Mucosa of rectum (tissue), 2 donors: ENCODE measurements around the gene ZMYND8.
"Not testable (repeated sequence)": the region's sequence is repeated elsewhere in the genome, so short reads cannot be mapped to it uniquely, and the experiment has no call there.

Experiments used
- H3K27ac ChIP-seq, 2 donors: one replicate each; pipeline ENCODE4 v1.7.0; 2013; ENCODE audit warnings: inconsistent platforms in 2 of 2, low read depth in 2 of 2, low read length in 2 of 2
- H3K27me3 ChIP-seq, 2 donors: one replicate each; pipeline ENCODE4 v1.7.0; 2013; ENCODE audit warnings: low read length in 2 of 2; ENCODE audit not compliant: control insufficient read depth in 2 of 2, insufficient read depth in 2 of 2
- H3K36me3 ChIP-seq, 2 donors: one replicate each; pipeline ENCODE4 v1.7.0; 2013; ENCODE audit warnings: low read length in 2 of 2; ENCODE audit not compliant: control insufficient read depth in 2 of 2, insufficient read depth in 2 of 2
- H3K4me1 ChIP-seq, 2 donors: one replicate each; pipeline ENCODE4 v1.7.0; 2013; ENCODE audit warnings: low read length in 2 of 2, mild to moderate bottlenecking in 1 of 2; ENCODE audit not compliant: control insufficient read depth in 2 of 2, insufficient read depth in 2 of 2
- H3K4me3 ChIP-seq, 2 donors: one replicate each; pipeline ENCODE4 v1.7.0; 2013; ENCODE audit warnings: low read length in 2 of 2
- H3K9ac ChIP-seq, 2 donors: one replicate each; pipeline ENCODE4 v1.7.0; 2013; ENCODE audit warnings: low read length in 2 of 2, low read depth in 1 of 2, mild to moderate bottlenecking in 1 of 2
- H3K9me3 ChIP-seq, 2 donors: one replicate each; pipeline ENCODE4 v1.7.0; 2013; ENCODE audit warnings: low read length in 2 of 2; ENCODE audit not compliant: control insufficient read depth in 2 of 2
- donor health status: healthy.
- donor health status: Normal muscosa, but diverticular disease.

Gene ZMYND8

DNA sequence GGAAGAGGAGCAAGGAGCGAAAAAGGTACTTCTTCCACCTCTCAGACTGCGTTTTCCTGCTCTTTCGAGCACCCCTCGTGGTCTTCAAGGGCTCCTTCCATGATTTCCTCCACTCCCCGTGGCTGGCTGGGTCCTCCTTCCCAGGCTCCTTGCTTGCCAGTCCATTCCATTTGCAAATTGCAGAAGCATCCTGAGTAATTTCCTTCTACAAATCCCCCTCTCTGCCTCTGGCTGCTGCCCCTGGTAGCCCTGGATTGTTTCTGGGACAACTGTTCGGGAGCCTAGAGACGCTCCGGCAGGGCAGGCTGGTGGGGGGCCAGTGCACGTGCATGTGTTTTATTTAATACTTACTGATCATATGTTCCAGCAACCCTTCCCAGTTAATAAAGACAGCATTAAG is 173.1 kb downstream of the ZMYND8 start:
- Histone ChIP-seq H3K9ac (no peak overlapping the region), H3K27ac (no peak overlapping the region), H3K9me3 (no peaks in the 10 kb centered on the region), H3K36me3 (peaks cover 0 to 3% of the 10 kb centered on the region in 2 donors), H3K4me1 (no peaks in the 10 kb centered on the region), H3K4me3 (no peak overlapping the region), H3K27me3 (no peaks in the 10 kb centered on the region)

DNA sequence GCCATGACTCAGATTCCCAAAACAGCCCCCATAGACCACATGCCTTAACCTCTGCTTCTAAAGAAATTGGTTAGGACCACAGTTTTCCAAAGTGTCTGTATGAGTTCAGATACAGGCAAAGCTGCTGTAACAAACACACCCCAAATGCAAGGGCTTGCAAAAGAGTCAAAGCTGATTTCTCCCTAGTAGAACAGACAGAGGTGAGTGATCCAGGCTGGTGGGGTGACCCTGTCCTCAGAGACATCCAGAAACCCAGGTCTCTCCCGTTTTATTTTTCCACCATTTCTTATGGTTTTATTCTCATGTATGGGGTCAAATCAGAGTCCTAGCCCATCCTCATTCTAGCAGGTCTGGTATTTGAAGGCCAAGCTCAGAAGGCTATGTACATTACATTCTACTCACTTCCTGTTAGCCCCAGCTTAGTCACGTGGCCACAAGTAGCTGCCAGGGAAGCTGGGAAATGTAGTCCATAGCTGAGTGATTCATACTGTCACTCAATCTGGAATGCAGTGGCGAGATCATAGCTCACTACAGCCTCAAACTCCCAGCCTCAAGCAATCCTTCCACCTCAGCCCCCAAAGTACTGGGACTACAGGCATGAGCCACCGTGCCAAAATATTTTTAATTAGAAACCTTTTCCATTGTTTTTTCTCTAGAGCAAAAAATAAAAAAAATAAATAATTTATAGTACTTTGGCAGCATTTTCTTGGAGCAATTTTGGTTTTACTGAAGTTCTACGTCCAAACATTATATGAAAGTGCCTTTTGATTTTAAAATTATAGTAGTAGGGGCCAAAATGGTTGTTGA is 175.2 kb downstream of the ZMYND8 start:
- no peak overlapping the region for H3K27ac ChIP-seq
- H3K9ac ChIP-seq = no peak overlapping the region
- H3K36me3 ChIP-seq = peaks cover 0 to 3% of the 10 kb centered on the region in 2 donors
- no peak overlapping the region for H3K4me3 ChIP-seq
- no peaks in the 10 kb centered on the region for H3K27me3 ChIP-seq
- no peaks in the 10 kb centered on the region for H3K4me1 ChIP-seq
- H3K9me3 ChIP-seq = no peaks in the 10 kb centered on the region

DNA sequence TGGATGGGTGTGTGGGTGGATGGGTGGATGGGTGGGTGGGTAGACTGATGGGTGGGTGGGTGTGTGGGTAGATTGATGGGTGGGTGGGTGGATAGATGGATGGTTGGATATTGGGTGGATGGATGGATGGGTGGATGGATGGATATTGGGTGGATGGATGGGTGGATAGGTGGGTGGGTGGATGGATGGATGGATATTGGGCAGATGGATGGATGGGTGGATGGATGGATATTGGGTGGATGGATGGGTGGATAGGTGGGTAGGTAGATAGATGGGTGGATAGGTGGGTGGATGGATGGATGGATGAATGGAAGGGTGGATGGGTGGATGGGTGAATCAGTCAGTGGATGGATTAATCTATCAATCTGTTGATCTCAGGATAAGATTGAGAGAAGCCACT is 177.2 kb downstream of the ZMYND8 start:
- H3K36me3 ChIP-seq = peaks cover 0 to 7% of the 10 kb centered on the region in 2 donors
- H3K27me3 ChIP-seq = no peaks in the 10 kb centered on the region
- H3K9ac ChIP-seq = no peak overlapping the region

DNA sequence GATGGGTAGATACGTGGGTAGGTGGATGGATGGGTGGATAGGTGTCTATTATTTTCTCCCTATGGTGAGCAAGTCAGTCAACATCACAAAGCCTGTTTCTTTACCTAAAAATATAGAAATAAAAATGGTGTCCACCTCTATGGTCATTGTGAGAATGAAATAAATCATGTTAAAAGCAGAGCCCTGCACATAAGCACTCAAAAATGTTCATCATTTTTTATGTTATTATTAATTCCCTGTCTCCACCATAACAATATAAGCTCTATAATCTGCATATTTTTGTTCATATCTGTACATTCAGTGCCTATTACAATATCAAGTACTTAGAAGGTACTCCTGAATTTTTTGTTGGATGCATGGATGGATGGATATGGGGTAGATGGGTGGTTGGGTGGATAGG is 177.6 kb downstream of the ZMYND8 start:
- H3K27me3 ChIP-seq = no peaks in the 10 kb centered on the region
- H3K9me3 ChIP-seq = no peaks in the 10 kb centered on the region
- peaks cover 0 to 7% of the 10 kb centered on the region in 2 donors for H3K36me3 ChIP-seq
- no peaks in the 10 kb centered on the region for H3K4me1 ChIP-seq
- no peak overlapping the region for H3K27ac ChIP-seq
- H3K4me3 ChIP-seq = no peak overlapping the region
- H3K9ac ChIP-seq = no peak overlapping the region

More for the DNA sequence above, 177.2 kb downstream of the ZMYND8 start:
- Histone ChIP-seq H3K27ac (no peak overlapping the region), H3K4me3 (no peak overlapping the region), H3K4me1 (no peaks in the 10 kb centered on the region), H3K9me3 (no peaks in the 10 kb centered on the region)

DNA sequence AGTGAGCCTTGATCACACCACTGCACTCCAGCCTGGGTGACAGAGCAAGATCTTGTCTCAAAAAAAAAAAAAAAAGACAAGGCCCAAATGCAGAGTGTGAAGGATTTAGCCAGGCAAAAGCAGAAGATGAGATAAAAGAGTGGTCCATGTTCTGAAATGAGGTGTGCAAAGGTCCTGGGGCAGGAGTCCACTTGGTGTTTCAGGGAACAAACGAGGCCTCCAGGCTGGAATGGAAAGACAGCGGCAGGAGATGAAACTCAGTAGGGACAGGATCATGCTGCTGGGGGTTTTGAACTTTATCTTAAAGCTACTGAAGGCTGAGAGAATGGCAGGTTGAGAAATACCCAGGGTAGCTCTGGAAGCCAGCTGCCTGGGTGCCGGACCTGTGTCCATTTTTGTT is 178.2 kb downstream of the ZMYND8 start:
- Histone ChIP-seq H3K9ac (no peak overlapping the region), H3K36me3 (peaks cover 0 to 5% of the 10 kb centered on the region in 2 donors), H3K4me1 (no peaks in the 10 kb centered on the region), H3K4me3 (no peak overlapping the region), H3K27me3 (no peaks in the 10 kb centered on the region), H3K27ac (no peak overlapping the region), H3K9me3 (no peaks in the 10 kb centered on the region)

DNA sequence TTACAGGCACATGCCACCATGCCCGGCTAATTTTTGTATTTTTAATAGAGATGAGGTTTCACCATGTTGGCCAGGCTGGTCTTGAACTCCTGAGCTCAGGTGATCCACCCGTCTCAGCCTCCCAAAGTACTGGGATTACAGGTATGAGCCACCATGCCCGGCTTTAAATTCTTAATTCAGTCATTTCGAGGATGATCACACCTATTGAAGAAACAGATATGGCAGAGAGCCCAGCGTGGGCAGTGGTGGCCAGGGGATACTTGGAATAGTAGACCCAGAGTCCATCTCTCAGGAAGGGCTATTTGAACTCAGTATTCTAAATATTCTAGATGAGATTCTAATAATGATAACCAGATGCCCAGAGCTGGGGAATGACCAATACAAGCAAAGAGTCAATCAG is 180.3 kb downstream of the ZMYND8 start:
- H3K9ac ChIP-seq = not testable (repeated sequence)

DNA sequence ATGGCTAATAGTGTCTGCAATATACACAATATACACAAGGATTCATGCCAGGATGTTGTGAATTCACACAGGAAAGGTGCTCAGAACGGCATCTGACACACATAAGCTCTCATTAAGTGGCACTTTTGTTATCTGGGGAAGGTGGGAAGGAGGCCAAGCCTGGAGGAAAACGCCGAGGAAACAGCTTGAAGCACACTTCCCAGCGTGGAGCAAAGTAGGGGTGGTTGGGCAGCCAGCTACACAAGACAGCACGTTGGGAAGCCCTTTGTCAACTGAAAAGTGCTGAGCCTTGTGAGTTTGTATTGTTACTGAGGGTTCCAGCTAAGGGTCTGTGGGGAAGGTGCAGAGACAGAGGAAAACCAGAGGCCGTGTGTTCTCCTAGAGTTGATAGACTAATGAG is 181.0 kb downstream of the ZMYND8 start:
- peaks cover 0 to 5% of the 10 kb centered on the region in 2 donors for H3K36me3 ChIP-seq
- no peaks in the 10 kb centered on the region for H3K9me3 ChIP-seq
- H3K27me3 ChIP-seq = no peaks in the 10 kb centered on the region
- no peak overlapping the region for H3K27ac ChIP-seq
- no peak overlapping the region for H3K9ac ChIP-seq
- no peaks in the 10 kb centered on the region for H3K4me1 ChIP-seq
- no peak overlapping the region for H3K4me3 ChIP-seq

More for the DNA sequence above, 180.3 kb downstream of the ZMYND8 start:
- H3K27me3 ChIP-seq, H3K4me3 ChIP-seq, H3K27ac ChIP-seq, H3K4me1 ChIP-seq, H3K9me3 ChIP-seq, H3K36me3 ChIP-seq: not testable (repeated sequence)

DNA sequence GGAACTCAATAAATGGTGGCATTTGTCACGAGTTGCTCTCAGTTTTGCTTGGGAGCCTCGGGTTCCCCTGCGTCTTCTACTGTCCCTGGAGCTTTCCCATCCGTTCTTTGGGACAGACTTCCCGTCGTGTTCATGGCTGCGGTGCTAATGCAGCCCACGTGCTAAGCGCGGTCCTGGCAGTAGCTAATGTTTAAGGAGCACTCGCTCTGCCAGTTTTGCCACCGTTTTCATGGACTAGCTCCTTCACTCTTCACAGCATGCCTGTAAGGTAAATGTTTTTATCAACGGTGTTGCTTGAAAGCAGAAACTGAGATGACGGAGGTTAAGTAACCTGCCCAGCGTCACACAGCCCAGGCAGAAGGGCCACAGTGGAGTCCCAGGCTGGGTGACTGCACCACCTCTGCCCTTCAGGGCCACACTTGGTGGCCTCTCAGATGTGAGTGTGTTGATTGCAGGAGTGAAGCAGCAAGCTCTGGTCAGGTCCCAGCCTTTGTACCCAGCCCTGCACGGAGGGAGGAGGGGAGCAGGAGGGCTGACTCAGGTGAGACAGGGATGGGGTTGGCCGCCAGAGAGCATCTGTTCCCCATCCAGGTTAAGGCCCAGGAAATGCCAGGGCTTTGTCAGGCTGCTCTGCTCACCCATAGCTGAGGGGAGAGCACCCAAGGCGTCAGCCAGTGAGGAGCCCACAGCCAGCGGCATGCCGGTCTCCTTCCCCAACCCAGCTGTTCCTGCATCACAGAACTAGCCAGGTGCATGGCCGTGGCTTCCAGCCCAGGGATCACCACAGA is 181.8 kb downstream of the ZMYND8 start:
- Histone ChIP-seq H3K9me3 (no peaks in the 10 kb centered on the region), H3K4me3 (no peak overlapping the region), H3K9ac (no peak overlapping the region), H3K27ac (no peak overlapping the region), H3K4me1 (no peaks in the 10 kb centered on the region), H3K36me3 (peaks cover 0 to 5% of the 10 kb centered on the region in 2 donors), H3K27me3 (no peaks in the 10 kb centered on the region)

DNA sequence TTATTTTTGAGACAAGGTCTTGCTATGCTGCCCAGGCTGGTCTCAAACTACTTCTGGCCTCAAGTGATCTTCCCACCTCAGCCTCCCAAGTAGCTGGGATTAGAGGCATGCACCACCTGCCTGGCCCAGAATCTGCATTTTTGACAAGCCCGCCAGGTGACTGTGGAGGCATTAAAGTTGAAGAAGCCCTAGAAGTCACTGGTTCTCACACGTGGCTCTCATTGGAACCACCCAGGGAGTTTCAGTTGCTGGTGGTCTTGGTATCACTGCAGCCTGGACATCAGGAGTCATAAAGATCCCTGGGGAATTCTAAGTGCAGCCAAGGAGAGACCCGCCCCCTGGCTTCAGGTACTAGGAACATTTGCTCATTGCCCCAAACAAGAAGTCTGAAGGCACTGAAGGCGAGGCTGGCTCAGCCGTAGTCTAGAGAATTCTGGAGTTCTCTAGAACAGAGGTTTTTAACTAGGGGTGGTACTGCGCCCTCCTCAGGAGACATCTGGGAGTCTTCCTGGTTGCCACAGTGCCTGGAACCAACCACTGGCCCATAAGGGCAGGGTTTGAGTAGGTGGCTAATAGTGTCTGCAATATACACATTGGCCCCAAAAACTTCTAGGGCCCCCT is 182.8 kb downstream of the ZMYND8 start:
- Histone ChIP-seq H3K4me3 (no peak overlapping the region), H3K27me3 (no peaks in the 10 kb centered on the region), H3K36me3 (peaks cover 0 to 5% of the 10 kb centered on the region in 2 donors), H3K27ac (no peak overlapping the region), H3K9ac (no peak overlapping the region), H3K4me1 (no peaks in the 10 kb centered on the region), H3K9me3 (no peaks in the 10 kb centered on the region)

DNA sequence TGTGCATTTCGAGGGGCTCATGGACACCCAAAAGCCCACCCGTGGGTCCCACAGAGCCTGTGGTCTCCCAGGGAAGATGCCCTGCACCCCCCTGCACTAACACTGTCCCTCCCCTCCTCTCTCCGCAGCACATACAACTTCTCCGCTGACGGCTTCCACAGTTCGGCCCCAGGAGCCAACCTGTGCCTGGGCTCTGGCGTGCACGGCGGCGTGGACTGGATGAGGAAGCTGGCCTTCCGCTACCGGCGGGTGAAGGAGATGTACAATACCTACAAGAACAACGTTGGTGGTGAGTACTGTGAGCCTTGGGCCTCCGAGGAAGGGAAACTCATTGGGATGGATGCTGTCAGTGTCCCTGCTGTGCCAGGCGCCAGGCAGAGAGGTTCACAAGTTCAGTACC is 183.9 kb downstream of the ZMYND8 start:
- Histone ChIP-seq H3K36me3 (peaks cover 0 to 5% of the 10 kb centered on the region in 2 donors), H3K9ac (no peak overlapping the region), H3K27ac (no peak overlapping the region), H3K27me3 (no peaks in the 10 kb centered on the region), H3K4me1 (no peaks in the 10 kb centered on the region), H3K9me3 (no peaks in the 10 kb centered on the region), H3K4me3 (no peak overlapping the region)
